ENCODE measurements around the gene GRIFIN.

Gene GRIFIN

DNA sequence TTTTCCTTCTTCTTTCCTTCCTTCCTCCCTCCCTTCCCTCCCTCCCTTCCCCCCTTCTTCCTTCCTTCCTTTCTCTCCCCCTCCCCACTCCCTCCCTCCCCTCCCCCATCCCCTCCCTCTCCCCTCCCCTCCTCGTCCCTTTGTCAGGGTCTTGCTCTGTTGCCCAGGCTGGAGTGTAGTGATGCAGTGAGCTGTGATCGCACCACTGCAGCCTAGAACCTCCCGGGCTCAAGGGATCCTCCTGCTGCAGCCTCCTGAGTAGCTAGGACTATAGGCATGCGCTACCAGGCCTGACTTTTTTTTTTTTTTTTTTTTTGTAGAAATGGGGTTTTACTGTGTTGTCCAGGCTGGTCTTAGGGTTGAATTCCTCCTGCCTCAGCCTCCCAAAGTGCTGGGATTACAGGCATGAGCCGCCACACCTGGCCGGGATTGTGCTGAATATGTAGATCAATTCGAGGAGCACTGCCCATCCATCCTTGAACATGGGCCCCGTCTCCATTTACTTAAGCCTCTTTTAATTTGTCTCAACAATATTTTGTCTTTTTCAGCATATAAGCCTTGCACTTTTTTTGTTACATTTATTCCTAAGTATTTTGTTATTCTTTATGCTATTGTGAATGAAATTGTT is 23.4 kb downstream of the GRIFIN start:
- DNase-seq = no peak

DNA sequence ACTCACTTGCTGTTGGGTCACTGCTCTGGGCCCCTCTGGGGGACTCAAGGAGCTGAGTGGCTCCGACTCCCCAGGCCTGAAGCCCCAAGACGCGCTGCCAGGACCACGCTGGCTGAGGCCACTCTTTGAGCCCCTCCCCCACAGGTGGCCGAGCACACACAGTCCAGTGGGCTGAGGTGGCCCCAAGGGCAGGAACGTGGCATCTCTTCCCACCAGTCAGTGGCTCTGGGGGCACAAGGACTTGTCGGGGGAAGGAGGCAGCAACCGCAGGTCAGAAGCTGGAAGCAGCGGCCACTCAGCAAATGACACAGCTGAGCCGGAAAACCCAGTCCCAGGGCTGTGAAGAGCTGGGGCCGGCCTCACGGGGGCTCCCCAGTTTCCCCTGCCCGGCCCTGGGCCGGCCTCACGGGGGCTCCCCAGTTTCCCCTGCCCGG is 24.1 kb downstream of the GRIFIN start:
- no peak for DNase-seq

DNA sequence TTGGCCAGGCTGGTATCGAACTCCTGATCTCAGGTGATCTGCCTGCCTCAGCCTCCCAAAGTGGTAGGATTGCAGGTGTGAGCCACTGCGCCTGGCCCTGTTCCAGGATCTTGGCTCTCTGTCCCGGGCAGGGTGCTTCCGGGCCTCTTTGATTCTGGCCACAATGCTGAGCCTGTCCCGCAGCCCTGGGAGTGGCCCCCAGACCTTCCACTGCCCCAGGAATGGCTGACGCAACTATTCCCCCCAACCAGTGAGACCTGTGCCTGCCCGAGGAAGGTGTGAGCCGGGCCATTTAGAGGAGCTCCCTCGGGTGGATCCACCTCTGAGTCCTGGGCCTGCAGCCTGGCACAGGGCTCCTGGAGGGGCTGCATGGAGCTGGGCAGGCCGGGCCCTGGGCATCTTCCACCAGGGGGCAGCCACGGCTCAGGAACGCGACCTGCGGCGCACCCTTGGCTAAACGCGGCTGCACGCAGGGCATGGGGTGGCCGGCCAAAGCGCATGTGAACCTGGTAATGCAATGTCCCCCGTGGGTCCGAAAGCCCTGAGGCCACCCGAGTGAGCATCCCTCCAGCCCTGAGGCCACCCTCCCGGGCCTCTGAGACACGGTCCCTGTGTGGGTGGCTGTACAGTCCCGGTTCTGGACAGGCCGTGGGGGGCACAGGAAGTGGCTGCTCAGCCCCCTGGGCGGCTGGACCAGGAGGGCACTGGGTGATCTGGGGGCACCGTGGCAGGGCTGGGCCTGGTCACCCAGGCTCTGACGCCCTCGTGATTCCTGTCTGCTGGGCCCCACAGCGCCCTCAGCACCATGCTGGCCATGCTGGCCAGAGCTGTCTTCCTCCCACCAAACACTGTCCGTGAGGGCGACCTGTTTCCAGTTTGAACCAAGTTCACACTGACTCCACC is 24.8 kb downstream of the GRIFIN start:
- peak; percentile 86 for DNase-seq

DNA sequence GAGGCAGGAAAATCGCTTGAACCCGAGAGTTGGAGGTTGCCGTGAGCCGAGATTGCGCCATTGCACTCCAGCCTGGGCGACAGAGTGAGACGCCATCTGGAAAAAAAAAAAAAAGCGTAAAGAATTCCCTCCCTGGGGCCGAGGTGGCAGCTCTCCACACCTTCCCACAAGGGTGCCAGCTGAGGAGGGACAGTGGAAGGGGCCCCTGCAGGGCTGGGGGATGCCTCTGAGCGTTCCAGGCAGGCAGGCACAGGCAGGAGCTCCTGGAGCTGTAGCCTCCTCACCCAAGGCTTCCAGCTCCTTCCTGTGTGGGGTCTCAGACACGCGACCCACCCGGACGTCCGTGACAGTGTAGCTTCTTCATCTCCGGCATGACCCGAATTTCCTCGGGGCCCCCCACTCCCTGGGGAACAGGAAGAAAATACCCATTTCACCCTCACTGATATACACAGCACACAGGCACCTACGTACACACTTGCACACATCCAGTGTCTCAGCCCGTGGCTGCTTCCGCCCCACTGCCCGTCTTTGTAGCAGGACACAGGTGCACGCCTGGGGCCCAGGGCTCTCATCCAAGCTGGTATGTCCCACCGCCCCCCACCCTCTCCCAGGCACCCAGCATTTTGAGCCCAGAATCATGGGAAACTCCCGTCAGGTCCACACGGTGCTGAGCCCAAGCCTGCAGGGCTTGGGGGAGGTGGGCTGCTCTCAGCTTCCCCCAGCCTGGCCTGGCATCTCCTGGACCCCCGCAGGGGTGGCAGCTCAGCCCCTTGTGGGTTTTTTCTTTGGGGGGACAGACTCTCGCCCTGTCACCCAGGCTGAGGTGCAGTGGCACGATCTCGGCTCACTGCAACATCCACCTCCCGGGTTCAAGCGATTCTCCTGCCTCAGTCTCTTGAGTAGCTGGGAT is 25.7 kb downstream of the GRIFIN start:
- no peak for DNase-seq

DNA sequence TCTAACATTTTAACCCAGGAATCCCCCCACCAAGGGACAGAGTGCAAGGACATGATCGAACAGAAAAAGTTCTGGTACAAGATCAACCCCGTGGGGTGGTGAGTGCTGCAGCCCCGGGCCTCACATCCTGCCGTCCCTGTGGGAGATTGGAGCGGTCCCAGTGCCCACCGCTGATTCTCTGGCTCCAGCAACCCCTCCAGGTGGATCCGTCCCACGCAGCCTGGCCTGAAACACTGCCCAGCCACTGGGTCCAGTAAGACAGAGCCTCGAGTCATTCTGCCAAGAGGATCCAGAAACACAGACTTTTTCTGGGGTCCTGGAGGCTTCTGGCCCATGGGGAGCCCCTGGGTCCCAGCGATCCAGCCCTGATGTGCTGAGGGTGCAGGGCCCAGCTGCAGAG is 29.5 kb downstream of the GRIFIN start:
- no peak for DNase-seq

DNA sequence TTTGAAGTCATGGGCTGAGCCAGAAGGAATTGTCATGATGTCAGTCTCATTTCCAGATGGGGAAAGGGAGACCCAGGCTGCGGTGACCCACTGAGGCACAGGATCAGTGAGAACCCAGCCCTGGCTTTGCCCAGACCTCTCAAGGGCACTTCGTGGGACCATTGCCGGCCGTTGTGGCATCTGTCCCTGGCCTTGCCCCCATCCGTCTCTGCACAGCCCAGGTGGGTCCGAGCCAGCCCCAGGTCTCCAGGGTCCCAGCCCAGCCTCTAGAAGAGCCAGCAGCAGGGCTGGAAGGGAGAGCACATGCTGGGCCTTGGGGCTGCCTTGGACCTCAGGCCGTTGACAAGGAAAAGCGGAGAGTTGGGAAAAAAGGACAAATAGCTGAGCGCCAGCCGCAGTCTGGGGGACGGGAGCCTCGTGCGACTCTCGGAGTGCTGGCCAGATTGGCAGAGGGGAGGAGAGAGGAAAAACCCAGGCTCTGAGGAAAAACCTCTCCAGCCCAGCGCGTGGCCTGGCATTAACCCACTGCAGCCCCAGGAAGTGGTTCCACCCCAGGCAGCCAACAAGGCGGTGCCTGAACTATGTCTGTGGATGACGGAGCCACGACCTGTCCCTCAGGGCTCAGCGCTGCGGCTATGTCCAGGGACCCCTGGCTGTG is 30.2 kb downstream of the GRIFIN start:
- no peak for DNase-seq

DNA sequence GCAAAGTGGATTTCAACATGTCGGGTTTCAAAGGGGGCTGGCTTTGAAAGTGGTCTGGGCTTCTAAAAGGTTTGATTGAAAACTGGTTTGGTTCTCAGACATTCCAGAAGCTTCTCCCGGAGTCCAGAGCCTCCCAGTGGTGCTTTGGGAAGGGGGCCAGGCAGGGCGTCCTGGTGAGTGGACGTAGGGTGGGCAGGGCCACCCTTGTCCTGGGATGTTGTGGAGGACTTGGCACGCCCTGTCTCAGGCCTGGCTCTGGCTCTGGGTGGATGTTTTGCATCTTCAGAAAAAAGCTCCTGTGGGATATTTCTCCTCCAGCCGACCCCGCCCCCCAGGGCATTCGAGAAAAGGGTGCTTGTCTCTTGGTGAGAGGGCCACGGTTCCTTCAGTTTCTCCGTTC is 31.2 kb downstream of the GRIFIN start:
- DNase-seq = no peak

DNA sequence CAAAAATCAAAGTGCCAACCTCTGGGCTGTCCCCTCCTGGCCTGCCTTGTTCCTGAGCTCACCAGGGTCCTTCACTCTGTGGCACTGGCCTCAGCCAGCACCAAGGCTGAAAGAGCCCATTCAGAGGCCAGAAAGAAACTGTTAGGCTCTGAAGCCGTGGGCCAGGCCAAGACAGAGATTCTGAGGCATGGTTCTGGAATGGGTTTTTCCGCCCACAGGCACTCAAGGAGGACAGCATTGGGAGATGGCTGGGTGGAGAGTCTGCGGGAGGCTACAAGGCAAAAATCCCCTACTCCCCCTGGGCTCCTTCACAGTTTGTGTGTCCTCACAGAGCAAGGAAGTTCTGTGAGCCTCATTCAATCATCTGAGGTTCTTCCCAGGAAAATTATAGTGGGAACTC is 31.7 kb downstream of the GRIFIN start:
- no peak for DNase-seq

DNA sequence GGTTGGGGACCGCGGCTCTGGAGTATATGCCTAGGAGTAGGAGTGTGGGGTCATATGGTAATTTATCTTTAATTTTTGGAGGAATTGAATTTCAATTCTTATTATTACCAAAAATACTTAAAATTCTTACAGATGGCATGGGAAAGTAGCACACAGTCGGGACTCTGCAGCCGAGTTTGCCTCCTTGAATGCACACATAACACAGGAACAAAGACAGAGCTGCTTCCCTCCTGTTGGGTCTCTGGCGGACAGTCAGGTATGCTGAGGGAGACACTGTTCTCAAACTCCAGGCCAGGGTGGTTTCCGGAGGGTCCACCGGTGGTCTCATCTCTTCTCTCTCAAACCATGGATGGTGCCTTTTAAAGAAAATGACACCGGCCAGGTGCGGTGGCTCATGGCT is 32.7 kb downstream of the GRIFIN start:
- no peak for DNase-seq

DNA sequence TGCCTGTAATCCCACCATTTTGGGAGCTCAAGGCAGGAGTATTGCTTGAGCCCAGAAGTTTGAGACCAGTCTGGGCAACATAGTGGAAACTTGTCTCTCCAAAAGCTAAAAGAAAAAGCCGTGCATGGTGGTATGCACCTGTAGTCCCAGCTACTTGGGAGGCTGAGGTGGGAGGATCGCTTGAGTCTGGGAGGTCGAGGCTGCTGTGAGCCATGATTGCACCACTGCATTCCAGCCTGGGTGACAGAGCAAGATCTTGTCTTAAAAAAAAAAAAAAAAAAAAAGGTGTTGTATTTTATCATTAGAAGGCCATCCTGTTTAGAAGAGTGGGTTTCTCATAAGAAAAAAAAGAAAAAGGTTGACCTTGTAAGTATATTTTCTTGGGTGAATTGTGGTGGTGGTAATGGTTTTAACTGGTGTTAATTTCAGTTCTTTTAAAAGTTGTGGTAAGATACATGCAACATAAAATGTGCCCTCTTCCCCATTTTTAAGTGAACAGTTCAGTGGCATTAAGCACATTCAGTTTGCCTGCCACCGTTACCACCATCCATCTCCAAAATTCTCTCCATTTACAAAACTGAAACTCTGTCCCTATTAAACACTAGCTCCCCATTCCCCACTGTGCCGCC is 34.7 kb downstream of the GRIFIN start:
- DNase-seq = no peak

DNA sequence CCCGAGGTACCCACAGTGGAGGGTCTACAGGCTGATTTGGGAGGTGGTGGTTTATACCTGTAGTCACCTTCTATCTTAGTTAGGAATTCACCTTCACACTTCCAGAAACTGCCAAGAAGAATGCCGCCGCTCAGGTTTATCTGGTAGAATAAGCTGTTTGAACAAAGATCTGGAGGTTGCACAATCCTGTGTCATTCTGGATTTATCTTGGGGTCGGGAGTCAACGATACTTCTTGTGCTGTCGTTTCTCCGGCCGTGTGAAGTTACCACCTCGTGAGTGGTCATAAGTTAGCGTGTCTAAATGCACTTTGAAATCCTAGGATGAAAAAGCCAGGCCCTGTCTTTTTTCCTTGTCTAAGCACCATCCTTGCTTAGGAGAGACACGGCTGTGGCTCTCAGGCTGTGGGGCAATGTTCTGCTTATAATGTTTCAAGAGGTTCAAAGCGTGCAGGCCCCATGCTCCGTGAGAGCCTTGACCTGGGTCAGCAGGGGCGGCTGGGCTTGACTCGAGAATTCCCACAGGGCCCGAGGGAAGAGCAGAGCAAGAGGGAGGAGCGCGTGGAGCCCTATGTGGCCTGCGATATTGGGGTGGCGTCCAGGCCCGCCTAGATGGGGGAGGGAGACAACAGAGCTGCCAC is 35.5 kb downstream of the GRIFIN start:
- no peak for DNase-seq

DNA sequence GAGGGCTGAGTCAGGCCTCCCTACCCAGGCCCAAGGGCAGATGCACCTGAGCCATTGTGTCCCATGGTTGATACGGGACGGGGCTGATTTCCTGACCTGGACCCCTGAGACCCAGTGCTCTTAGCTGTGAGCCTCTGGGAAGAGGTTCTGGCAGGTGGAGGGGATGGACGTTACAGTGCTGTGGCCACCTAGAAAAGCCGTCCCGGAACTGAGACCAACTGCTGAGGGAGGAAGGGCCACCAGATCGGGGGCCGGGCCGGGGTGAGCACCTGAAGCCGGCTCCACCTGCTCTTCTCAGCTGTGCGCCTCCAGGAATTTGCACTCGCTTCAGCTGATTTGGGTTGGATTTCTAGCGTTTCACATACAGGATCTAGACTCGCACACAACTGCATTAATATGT is 37.4 kb downstream of the GRIFIN start:
- no peak for DNase-seq

DNA sequence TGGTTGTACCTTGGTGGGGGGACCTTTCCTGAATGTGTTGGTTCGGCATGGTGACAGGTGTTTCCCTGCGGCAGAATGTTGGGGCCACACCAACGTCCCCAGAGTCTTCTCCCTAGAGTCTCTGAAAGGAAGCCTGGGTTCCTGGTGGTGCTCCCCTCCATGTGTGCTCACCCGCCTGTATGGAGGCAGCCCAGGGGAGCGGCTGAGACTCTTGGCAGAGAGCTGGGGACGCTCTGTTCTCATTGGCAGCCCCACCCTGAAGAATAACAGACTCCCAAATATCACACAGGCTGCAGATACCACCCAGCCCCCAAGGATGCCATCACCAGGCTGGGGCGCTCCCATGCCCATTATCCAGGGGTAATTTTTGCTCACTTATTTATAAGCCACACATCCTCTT is 38.0 kb downstream of the GRIFIN start:
- no peak for DNase-seq

DNA sequence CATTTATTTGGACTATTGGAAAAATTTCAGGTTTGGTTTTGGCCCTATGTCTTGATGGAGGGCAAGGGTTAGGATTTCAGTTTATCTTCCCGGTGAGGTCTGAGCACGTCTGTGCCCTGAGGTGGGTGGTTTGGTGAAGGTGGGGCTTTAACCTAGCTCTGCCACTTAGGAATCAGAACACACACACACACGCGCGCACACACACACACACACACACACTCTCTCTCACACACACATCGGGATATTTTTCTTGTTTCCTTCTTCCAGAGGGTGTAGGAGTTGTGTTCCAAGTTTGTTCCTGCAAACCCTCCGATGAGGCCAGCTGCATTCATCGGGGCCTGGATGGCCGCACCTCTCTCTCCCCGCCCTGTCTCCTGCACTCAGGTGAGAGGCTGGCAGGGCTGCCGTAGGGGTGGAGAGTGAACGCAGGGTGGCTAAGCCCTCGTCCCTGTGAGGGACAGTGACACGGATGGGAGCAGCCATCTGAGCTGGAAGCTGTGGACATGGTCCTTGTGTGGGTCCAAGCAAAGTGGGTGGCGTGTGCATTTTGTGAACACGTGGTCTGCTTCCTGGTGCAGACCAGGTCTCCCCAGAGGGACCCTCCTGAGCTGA is 38.6 kb downstream of the GRIFIN start:
- no peak for DNase-seq

DNA sequence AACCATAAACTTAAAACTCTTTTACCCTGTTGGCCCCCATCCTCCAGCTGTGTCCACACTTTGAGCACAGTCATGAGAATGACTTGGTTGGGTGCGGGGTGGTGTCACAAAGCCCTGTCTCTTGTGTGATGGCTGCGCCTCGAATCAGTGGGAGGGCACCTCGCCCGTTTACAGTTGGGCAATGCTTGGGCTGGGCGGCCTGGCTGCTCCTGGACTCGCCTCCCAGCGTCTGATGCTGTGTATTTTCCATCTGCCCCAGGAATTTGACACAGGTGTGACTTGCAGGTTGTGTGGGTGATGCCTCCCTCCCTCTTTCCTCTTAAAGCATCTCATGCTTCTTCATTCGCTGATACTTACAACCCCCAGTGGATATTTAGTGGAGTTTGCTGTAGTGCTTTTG is 39.1 kb downstream of the GRIFIN start:
- no peak for DNase-seq

DNA sequence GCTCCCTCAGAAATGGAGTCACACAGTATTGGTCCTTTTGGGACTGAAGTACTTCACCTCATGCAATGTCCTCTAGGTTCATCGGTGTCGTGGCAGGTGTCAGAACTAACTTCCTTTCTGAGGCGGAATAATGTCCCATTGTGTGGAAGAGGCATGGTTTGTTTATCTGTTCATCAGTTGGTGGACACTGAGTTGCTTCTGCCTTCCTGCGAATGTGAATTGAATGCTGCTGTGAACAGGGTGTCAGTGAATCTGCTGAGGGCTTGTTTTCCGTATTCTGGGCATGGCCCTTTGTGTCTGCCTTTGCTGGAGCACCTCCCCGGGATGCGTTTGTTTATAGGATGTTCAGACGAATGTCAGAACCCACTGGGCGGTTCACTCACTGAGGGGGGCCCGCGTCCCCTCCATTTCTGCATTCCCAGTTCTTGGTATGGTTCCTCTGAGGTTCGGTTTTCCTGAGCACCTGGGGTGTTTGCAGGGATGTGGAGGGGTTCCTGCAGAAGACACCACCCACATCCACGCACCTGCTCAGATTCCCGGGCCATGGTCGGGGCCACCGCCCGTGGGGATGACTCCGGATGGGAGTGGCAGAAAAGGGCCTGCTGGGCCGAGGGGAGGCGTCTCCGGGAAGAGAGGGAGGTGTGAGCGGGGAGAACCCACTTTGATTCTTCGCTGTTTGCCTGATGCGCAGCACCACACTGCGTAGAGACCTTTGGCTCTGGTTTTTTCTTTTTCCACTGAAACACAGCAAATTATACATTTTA is 39.7 kb downstream of the GRIFIN start:
- no peak for DNase-seq

DNA sequence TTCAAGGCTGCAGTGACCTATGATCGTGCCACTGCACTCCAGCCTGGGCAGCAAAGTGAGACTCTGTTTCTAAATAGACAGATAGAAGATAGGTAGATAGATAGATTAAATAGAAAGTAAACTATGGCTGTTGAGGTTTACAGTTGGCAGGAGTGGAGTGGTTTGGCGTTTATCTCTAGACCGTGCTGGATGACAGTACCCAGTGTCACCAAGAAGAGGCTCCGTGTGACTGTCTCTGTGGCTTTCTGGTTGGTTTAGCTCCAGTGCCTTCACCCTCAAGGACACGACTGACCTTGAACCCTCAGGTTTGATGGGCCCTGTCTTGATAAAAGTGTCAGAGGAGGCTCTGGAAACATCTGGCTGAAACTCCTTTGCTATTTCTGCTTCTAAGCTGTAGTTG is 41.1 kb downstream of the GRIFIN start:
- no peak for DNase-seq

DNA sequence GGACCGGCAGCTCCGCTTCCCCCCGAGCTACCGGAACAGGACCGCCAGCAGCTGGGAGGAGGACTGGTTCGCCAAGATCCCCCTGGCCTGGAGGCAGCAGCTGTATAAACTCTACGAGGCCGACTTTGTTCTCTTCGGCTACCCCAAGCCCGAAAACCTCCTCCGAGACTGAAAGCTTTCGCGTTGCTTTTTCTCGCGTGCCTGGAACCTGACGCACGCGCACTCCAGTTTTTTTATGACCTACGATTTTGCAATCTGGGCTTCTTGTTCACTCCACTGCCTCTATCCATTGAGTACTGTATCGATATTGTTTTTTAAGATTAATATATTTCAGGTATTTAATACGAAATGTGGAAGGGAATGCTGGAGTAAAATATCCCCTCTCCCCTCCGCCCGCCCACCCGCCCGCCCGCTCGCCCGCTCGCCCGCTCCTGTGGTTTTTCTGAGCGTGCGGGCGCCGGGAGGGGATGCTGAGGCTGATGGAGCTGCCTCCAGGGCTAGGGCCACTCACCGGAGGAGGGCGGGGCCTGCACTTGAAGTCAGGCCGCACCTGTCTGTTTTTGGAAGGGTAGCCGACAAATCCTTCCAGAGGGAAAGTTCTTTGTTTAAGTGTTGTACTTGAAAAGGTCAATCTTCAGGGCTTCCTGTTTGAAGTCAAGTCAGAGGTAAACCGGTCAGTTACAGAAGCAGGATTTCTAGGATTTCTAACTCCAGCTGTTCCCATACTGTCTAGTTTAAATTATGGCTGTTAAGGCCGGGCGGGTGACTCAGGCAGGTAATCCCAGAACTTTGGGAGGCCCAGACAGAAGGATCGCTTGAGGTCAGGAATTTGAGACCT is 42.3 kb downstream of the GRIFIN start:
- no peak for DNase-seq

DNA sequence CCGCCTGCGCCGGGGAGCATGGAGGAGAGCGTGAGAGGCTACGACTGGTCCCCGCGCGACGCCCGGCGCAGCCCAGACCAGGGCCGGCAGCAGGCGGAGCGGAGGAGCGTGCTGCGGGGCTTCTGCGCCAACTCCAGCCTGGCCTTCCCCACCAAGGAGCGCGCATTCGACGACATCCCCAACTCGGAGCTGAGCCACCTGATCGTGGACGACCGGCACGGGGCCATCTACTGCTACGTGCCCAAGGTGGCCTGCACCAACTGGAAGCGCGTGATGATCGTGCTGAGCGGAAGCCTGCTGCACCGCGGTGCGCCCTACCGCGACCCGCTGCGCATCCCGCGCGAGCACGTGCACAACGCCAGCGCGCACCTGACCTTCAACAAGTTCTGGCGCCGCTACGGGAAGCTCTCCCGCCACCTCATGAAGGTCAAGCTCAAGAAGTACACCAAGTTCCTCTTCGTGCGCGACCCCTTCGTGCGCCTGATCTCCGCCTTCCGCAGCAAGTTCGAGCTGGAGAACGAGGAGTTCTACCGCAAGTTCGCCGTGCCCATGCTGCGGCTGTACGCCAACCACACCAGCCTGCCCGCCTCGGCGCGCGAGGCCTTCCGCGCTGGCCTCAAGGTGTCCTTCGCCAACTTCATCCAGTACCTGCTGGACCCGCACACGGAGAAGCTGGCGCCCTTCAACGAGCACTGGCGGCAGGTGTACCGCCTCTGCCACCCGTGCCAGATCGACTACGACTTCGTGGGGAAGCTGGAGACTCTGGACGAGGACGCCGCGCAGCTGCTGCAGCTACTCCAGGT is 43.1 kb downstream of the GRIFIN start:
- no peak for DNase-seq
